Uterus (tissue), 4 donors: ENCODE results near the gene ARPP21. TPM values are rescaled to one million over a fixed set of nuclear protein-coding genes. Genes with fewer than 3 reads are reported as not detected.

Experiments
- DNase-seq, 2 donors: peaks; one replicate each; pipeline ENCODE4 v3.0.0-alpha.2; 2019 to 2020
- H3K27ac ChIP-seq, 2 donors: fragments of 200-600 bp; sonication (generic); 1 replicate in 1 of 2; 2 replicates in 1 of 2; pipeline ENCODE4 v1.5.1; 2016 to 2018
- H3K27me3 ChIP-seq, 2 donors: fragments of 200-600 bp; sonication (generic); one replicate each; pipeline ENCODE4 v1.5.1; 2018 to 2019; ENCODE audit warnings: control low read depth in 1 of 2
- H3K36me3 ChIP-seq, 2 donors: fragments of 200-600 bp; sonication (generic); one replicate each; pipeline ENCODE4 v1.5.1; 2019; ENCODE audit warnings: control low read depth in 1 of 2
- H3K4me1 ChIP-seq, 2 donors: fragments of 200-600 bp; sonication (generic); one replicate each; pipeline ENCODE4 v1.5.1; 2018 to 2019; ENCODE audit warnings: control low read depth in 1 of 2
- H3K4me3 ChIP-seq, 2 donors: fragments of 200-600 bp; sonication (generic); 1 replicate in 1 of 2; 2 replicates in 1 of 2; pipeline ENCODE4 v1.5.1; 2018 to 2019; ENCODE audit warnings: mild to moderate bottlenecking in 1 of 2
- H3K9me3 ChIP-seq, 2 donors: fragments of 200-600 bp; sonication (generic); one replicate each; pipeline ENCODE4 v1.5.1; 2019; ENCODE audit warnings: control low read depth in 1 of 2
- CTCF ChIP-seq, 4 experiments: fragments of 200-600 bp in 2 of 4; fragments of 450-650 bp in 2 of 4; sonication (generic) in 2 of 4; IDR thresholded peaks; one replicate each; pipeline ENCODE4 v1.5.1; 2016 to 2019; ENCODE audit warnings: antibody characterized with exemption in 4 of 4, mild to moderate bottlenecking in 2 of 4, moderate library complexity in 1 of 4
- POLR2A ChIP-seq, 2 donors: fragments of 450-650 bp; IDR thresholded peaks; one replicate each; pipeline ENCODE4 v1.6.1; 2016; ENCODE audit warnings: antibody characterized with exemption in 2 of 2, mild to moderate bottlenecking in 1 of 2, moderate library complexity in 1 of 2
- intact Hi-C: fragments of 100-400 bp; cut with DNase I; formaldehyde crosslinking; loops from one replicate; pipeline ENCODE4 v1.15.1; 2023; ENCODE audit warnings: low total_unique reads
- total RNA-seq, 4 donors: library from RNA; depleted of rRNA in 3 of 4; stranded (reverse); fragments of >200 nt in 3 of 4; gene quantifications; one replicate each; pipeline versions ENCODE4 v1.1.0 to v1.2.4, GENCODE V29; 2014 to 2023
- donor health status: DM: yes; HTN: yes; CAD: no.

Gene ARPP21
- total RNA-seq, 4 donors from 2014 or later = 1.2 TPM; not detected in 3

- no peak overlapping the region for H3K4me3 ChIP-seq
- no peak for DNase-seq
- H3K27me3 ChIP-seq = no peaks in the 10 kb centered on the region
- intact Hi-C loops = no loop called here
- H3K9me3 ChIP-seq = no peaks in the 10 kb centered on the region
- TF ChIP-seq CTCF (IDR thresholded peaks at IDR 0.05) = no peak
- TF ChIP-seq POLR2A (IDR thresholded peaks at IDR 0.05) = no peak
- no peak overlapping the region for H3K27ac ChIP-seq
- no peaks in the 10 kb centered on the region for H3K4me1 ChIP-seq
- no peaks in the 10 kb centered on the region for H3K36me3 ChIP-seq
These were observed 105.1 kb downstream of the ARPP21 start for GRCh38 chr3:35744419-35744818.

GRCh38 chr3:35745351-35745750 is 106.0 kb downstream of the ARPP21 start:
- H3K27me3 ChIP-seq = no peaks in the 10 kb centered on the region
- H3K27ac ChIP-seq = no peak overlapping the region
- no peaks in the 10 kb centered on the region for H3K4me1 ChIP-seq
- no peak for DNase-seq
- intact Hi-C loops = no loop called here
- TF ChIP-seq CTCF (IDR thresholded peaks at IDR 0.05) = no peak
- H3K36me3 ChIP-seq = no peaks in the 10 kb centered on the region
- no peak overlapping the region for H3K4me3 ChIP-seq
- no peaks in the 10 kb centered on the region for H3K9me3 ChIP-seq

- intact Hi-C loops = no loop called here
These were observed 106.6 kb downstream of the ARPP21 start for GRCh38 chr3:35745802-35746484.

GRCh38 chr3:35746492-35746891 is 107.2 kb downstream of the ARPP21 start:
- DNase-seq = no peak
- H3K36me3 ChIP-seq = no peaks in the 10 kb centered on the region
- no peaks in the 10 kb centered on the region for H3K4me1 ChIP-seq
- H3K4me3 ChIP-seq = no peak overlapping the region
- H3K27me3 ChIP-seq = no peaks in the 10 kb centered on the region
- intact Hi-C loops = no loop called here
- TF ChIP-seq POLR2A (IDR thresholded peaks at IDR 0.05) (no peak), CTCF (IDR thresholded peaks at IDR 0.05) (no peak)
- no peak overlapping the region for H3K27ac ChIP-seq
- H3K9me3 ChIP-seq = no peaks in the 10 kb centered on the region

More at GRCh38 chr3:35745802-35746484, 106.6 kb downstream of the ARPP21 start:
- no peak overlapping the region for H3K4me3 ChIP-seq
- DNase-seq = no peak
- H3K9me3 ChIP-seq = no peaks in the 10 kb centered on the region
- TF ChIP-seq CTCF (IDR thresholded peaks at IDR 0.05) (no peak), POLR2A (IDR thresholded peaks at IDR 0.05) (no peak)
- no peaks in the 10 kb centered on the region for H3K27me3 ChIP-seq
- no peaks in the 10 kb centered on the region for H3K36me3 ChIP-seq
- H3K4me1 ChIP-seq = no peaks in the 10 kb centered on the region
- no peak overlapping the region for H3K27ac ChIP-seq

GRCh38 chr3:35748144-35748543 is 108.8 kb downstream of the ARPP21 start:
- Histone ChIP-seq H3K27ac (no peak overlapping the region), H3K27me3 (no peaks in the 10 kb centered on the region), H3K9me3 (no peaks in the 10 kb centered on the region), H3K4me1 (no peaks in the 10 kb centered on the region), H3K4me3 (no peak overlapping the region), H3K36me3 (no peaks in the 10 kb centered on the region)
- intact Hi-C loops = no loop called here
- no peak for DNase-seq
- TF ChIP-seq CTCF (IDR thresholded peaks at IDR 0.05) (no peak), POLR2A (IDR thresholded peaks at IDR 0.05) (no peak)
